K562 (cell line): ENCODE data around the gene MRPS26. TPM values are rescaled to one million over a fixed set of nuclear protein-coding genes. Genes with fewer than 3 reads are reported as not detected.
A peak's percentile ranks its signal among the peaks of the same experiment; 100 is the strongest.

Experiments used
- ATAC-seq: fragments of 200-7000 bp; cut with Tn5 transposase; 3 replicates; pipeline ENCODE4 v1.9.1; 2020; ENCODE audit warnings: moderate library complexity
- BruUV-seq: library from RNA; stranded (reverse); fragments of 400-500 nt; replicated peaks from 2 replicates; lab custom pipeline; 2021; lab: Mats Ljungman, UMichigan
- CTCF ChIA-PET: fragments of 300-600 bp; formaldehyde crosslinking; extraction: SDS; loops from one replicate; lab custom pipeline; 2021; ENCODE audit warnings: low intra/inter-chr PET ratio; lab: Yijun Ruan, JAX
- POLR2A ChIA-PET: fragments of 300-600, 350-650 bp; sonication (Branson Sonifier 250); formaldehyde crosslinking; extraction: SDS; loops from one replicate; lab custom pipeline; 2021; ENCODE audit warnings: antibody characterized with exemption, inconsistent platforms; lab: Yijun Ruan, JAX
- DNase-seq, 4 experiments: peaks; one replicate each; pipeline versions ENCODE4 v3.0.0 to v3.0.0-alpha.2; 2011 to 2018; ENCODE audit warnings: low spot score in 3 of 4, mixed read lengths in 3 of 4; ENCODE audit errors: extremely low read depth in 1 of 4
- FAIRE-seq: peaks from 2 replicates; lab custom pipeline; 2011; peaks lifted over from hg19 to GRCh38; lab: Jason Lieb, UNC
- H2AFZ ChIP-seq: 2 replicates; pipeline ENCODE4 v1.6.0; 2011; ENCODE audit warnings: low read depth, low read length, control low read depth, inconsistent platforms
- H3K27ac ChIP-seq: fragments of 200-600 bp; 3 replicates; pipeline ENCODE4 v1.8.0; 2011; ENCODE audit warnings: low read depth, mild to moderate bottlenecking, control low read depth, inconsistent platforms, low read length, moderate library complexity, mixed read lengths; ENCODE audit errors: extremely low read depth
- H3K27me3 ChIP-seq, 2 experiments: fragments of 300-600 bp in 1 of 2; 2 replicates in 1 of 2; 3 replicates in 1 of 2; pipeline versions ENCODE4 v1.6.0 to v1.8.0; 2011; ENCODE audit warnings: inconsistent platforms in 2 of 2, low read length in 2 of 2, mild to moderate bottlenecking in 1 of 2, mixed read lengths in 1 of 2, moderate library complexity in 1 of 2; ENCODE audit not compliant: control insufficient read depth in 2 of 2, insufficient read depth in 2 of 2
- H3K36me3 ChIP-seq: fragments of 300-600 bp; 3 replicates; pipeline ENCODE4 v1.8.0; 2011; ENCODE audit warnings: mild to moderate bottlenecking, low read length, inconsistent platforms; ENCODE audit not compliant: control insufficient read depth, insufficient read depth
- H3K4me1 ChIP-seq, 2 experiments: fragments of 200-600 bp in 1 of 2; replicated peaks in 1 of 2; 2 replicates in 1 of 2; 3 replicates in 1 of 2; pipeline versions ENCODE4 v1.5.1 to v1.8.0; 2011; ENCODE audit warnings: inconsistent platforms in 2 of 2, low read length in 2 of 2, mild to moderate bottlenecking in 1 of 2, mixed read lengths in 1 of 2, moderate library complexity in 1 of 2; ENCODE audit not compliant: control insufficient read depth in 2 of 2, insufficient read depth in 2 of 2
- H3K4me2 ChIP-seq: 2 replicates; pipeline ENCODE4 v1.6.1; 2011; ENCODE audit warnings: low read length, control low read depth, inconsistent platforms, mixed read lengths; ENCODE audit not compliant: insufficient read depth
- H3K4me3 ChIP-seq: fragments of 200-600 bp; sonication (generic), shearing (Covaris generic); 2 replicates; pipeline ENCODE4 v1.5.1; 2016; ENCODE audit warnings: control low read depth, inconsistent platforms
- H3K79me2 ChIP-seq: fragments of 200-600 bp; 3 replicates; pipeline ENCODE4 v1.8.0; 2011; ENCODE audit warnings: low read length, inconsistent platforms; ENCODE audit not compliant: control insufficient read depth, insufficient read depth
- H3K9ac ChIP-seq, 2 experiments: 2 replicates each; pipeline versions ENCODE4 v1.6.0 to v1.6.1; 2011; ENCODE audit warnings: low read depth in 2 of 2, low read length in 2 of 2, control low read depth in 1 of 2, inconsistent platforms in 1 of 2, mild to moderate bottlenecking in 1 of 2, mixed read lengths in 1 of 2; ENCODE audit not compliant: insufficient read depth in 1 of 2
- H3K9me1 ChIP-seq: one replicate; pipeline ENCODE4 v1.6.0; 2011; ENCODE audit warnings: inconsistent platforms, mild to moderate bottlenecking, low read length, moderate library complexity; ENCODE audit not compliant: control insufficient read depth, insufficient read depth
- H3K9me3 ChIP-seq: replicated peaks from 2 replicates; pipeline ENCODE4 v1.5.1; 2011; ENCODE audit warnings: low read depth, low read length, inconsistent platforms; ENCODE audit not compliant: control insufficient read depth, insufficient read depth
- H4K20me1 ChIP-seq: replicated peaks from 2 replicates; pipeline ENCODE4 v1.6.1; 2011; ENCODE audit warnings: low read length, inconsistent platforms, mixed read lengths; ENCODE audit not compliant: control insufficient read depth, insufficient read depth
- BCOR ChIP-seq: fragments of 450-650 bp; IDR thresholded peaks from 2 replicates; pipeline ENCODE4 v1.6.1; 2016
- CREB5 ChIP-seq: fragments of 250-450 bp; sonication (Bioruptor Pico); IDR thresholded peaks from 2 replicates; pipeline ENCODE4 v1.5.0; 2020; ENCODE audit warnings: mild to moderate bottlenecking
- DPF2 ChIP-seq: fragments of 450-650 bp; IDR thresholded peaks from 2 replicates; pipeline ENCODE4 v1.6.1; 2016
- MAFK ChIP-seq: IDR thresholded peaks from 2 replicates; pipeline ENCODE4 v1.6.1; 2011; ENCODE audit warnings: low read length, improper control_type of control experiment
- SMARCC2 ChIP-seq: fragments of 450-650 bp; IDR thresholded peaks from 2 replicates; pipeline ENCODE4 v1.6.1; 2017; ENCODE audit warnings: antibody characterized with exemption, moderate library complexity, mild to moderate bottlenecking, low read depth
- SPI1 ChIP-seq: IDR thresholded peaks from 2 replicates; pipeline ENCODE4 v1.6.1; 2011; ENCODE audit warnings: low read depth, low read length, control low read depth, borderline replicate concordance
- ZBTB26 ChIP-seq: fragments of 450-650 bp; formaldehyde crosslinking; IDR thresholded peaks from 2 replicates; pipeline ENCODE4 v1.4.0; 2022; ENCODE audit warnings: missing genetic modification characterization
- ZNF316 ChIP-seq: fragments of 450-650 bp; IDR thresholded peaks from 2 replicates; pipeline ENCODE4 v1.6.1; 2016
- WGBS: fragments of 100-300 bp; shearing (Covaris generic); methylation state at CpG from one replicate; pipeline ENCODE4 v1.1.6; 2016; ENCODE audit warnings: low coverage, mixed read lengths; ENCODE audit not compliant: insufficient coverage; ENCODE audit errors: missing lambda C conversion rate; 5-methylcytosine and 5-hydroxymethylcytosine counted together
- in situ Hi-C: fragments of 300-500 bp; cut with MboI; formaldehyde crosslinking; loops from 4 replicates; pipeline ENCODE4 v1.15.0; 2018; ENCODE audit warnings: inconsistent platforms, mixed read lengths
- intact Hi-C: fragments of 100-400 bp; cut with micrococcal nuclease; formaldehyde crosslinking; loops from 2 replicates; pipeline ENCODE4 v1.14.2; 2022
- polyA plus RNA-seq, 8 experiments: library from polyadenylated mRNA; depleted of rRNA in 4 of 8; stranded (reverse) in 5 of 8; unstranded in 3 of 8; fragments of >200 nt; fragmentation: Nextera tagmentation in 2 of 8; fragmentation: Illumina TruSeq in 1 of 8; extraction: Ambion mirVana in 2 of 8; extraction: Trizol in 1 of 8; gene quantifications; 2 replicates each; pipeline versions ENCODE4 v1.2.1 to v1.2.3, GENCODE V29; 2011 to 2014; ENCODE audit warnings: inconsistent platforms in 1 of 8, missing spikeins in 1 of 8
- total RNA-seq, 7 experiments: library from RNA; depleted of rRNA in 6 of 7; stranded (reverse); fragments of >200 nt in 6 of 7; fragmentation: Illumina TruSeq in 2 of 7; extraction: Trizol in 2 of 7; gene quantifications; 2 replicates each; pipeline versions ENCODE4 v1.2.1 to v1.2.3, GENCODE V29; 2011 to 2021; ENCODE audit warnings: low replicate concordance in 1 of 7

The MRPS26 gene
- total and polyA plus RNA-seq, 9 of the 15 experiments (the other 6 are each of a cell fraction or from before 2014, with no cell fraction given) = 2.7 to 70.5 (median 28.8) TPM

GRCh38 chr20:3021327-3021726, 24.5 kb upstream of the MRPS26 start:
- no peak for ATAC-seq
- H3K27ac ChIP-seq = no peak overlapping the region
- no peaks in the 10 kb centered on the region for H3K9me1 ChIP-seq
- H3K27me3 ChIP-seq = no peaks in the 10 kb centered on the region
- in situ Hi-C loops = no loop called here
- 86% methylated on average over 4 of the region's 4 CpGs for WGBS
- BruUV-seq = no TSS peak
- H2AFZ ChIP-seq = no peak overlapping the region
- H3K9ac ChIP-seq = no peak overlapping the region
- H3K4me2 ChIP-seq = no peak overlapping the region
- H3K36me3 ChIP-seq = peaks cover 51% of the 10 kb centered on the region
- ChIA-PET CTCF (no interaction called here), POLR2A (no interaction called here)
- no peaks in the 10 kb centered on the region for H3K79me2 ChIP-seq
- intact Hi-C loops = no loop called here
- H3K4me3 ChIP-seq = no peak overlapping the region
- H3K9me3 ChIP-seq = no peaks in the 10 kb centered on the region
- no peak for DNase-seq
- FAIRE-seq = no peak
- no peaks in the 10 kb centered on the region for H4K20me1 ChIP-seq
- H3K4me1 ChIP-seq = no peaks in the 10 kb centered on the region; a peak in 1 of 5 replicates
- no peak for TF ChIP-seq CREB5 (CRISPR knock-in tag)
- TF ChIP-seq ZNF316 = peak; percentile 33; the same call in 1 of the 2 replicates
- peak; percentile 17; the same call in 1 of the 2 replicates for TF ChIP-seq MAFK

GRCh38 chr20:3021777-3022176, 24.1 kb upstream of the MRPS26 start:
- no peak overlapping the region for H3K4me3 ChIP-seq
- in situ Hi-C loops (no loop called here), intact Hi-C loops (no loop called here)
- H4K20me1 ChIP-seq = no peaks in the 10 kb centered on the region
- TF ChIP-seq DPF2 (no peak), SMARCC2 (no peak), BCOR (no peak), ZBTB26 (CRISPR knock-in tag) (no peak), SPI1 (no peak)
- no peak for DNase-seq
- H2AFZ ChIP-seq = no peak overlapping the region
- H3K9me3 ChIP-seq = no peaks in the 10 kb centered on the region
- no peak for ATAC-seq
- H3K4me2 ChIP-seq = no peak overlapping the region
- no peak overlapping the region for H3K9ac ChIP-seq
- ChIA-PET POLR2A (interaction anchor here (0.7 kb wide), 1 partner anchor 22 kb away, joined by 3 read pairs; the partner anchor contains the start of gene GNRH2), CTCF (no interaction called here)
- peaks cover 56% of the 10 kb centered on the region for H3K36me3 ChIP-seq
- no TSS peak for BruUV-seq
- no peaks in the 10 kb centered on the region for H3K27me3 ChIP-seq
- no peaks in the 10 kb centered on the region for H3K79me2 ChIP-seq
- no peak for FAIRE-seq
- no peaks in the 10 kb centered on the region for H3K9me1 ChIP-seq
- no peak overlapping the region for H3K27ac ChIP-seq
- no peaks in the 10 kb centered on the region; a peak in 1 of 5 replicates for H3K4me1 ChIP-seq
- 92% methylated on average over 5 of the region's 5 CpGs for WGBS
